Measurements from ENCODE around the gene LIMCH1. TPM values are rescaled to one million over a fixed set of nuclear protein-coding genes. Genes with fewer than 3 reads are reported as not detected.

The LIMCH1 gene
- total RNA-seq, 3 donors from 2014 or later (not counting 1 experiment from before 2014, with no cell fraction given), result 0.05 TPM; not detected in 2

DNA sequence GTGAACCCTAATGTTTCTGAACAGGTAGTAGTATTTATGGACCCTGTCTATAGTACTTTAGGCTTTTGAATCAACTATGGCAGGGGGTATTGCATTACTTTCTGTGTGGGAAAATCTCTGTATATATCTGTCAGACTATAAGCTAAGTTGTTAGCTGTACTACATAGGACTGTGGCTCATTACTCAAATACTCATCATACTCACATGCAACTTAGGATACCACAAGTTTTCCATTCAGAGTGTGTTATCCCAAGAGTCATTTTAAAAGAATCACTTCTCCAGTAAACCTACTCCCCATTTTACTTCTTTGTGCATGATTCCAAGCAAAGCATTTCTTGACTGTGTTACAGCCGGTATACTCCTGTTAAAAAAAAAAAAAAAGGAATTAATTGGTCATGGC is 115.0 kb downstream of the LIMCH1 start:
- TF ChIP-seq, protein P1, sequence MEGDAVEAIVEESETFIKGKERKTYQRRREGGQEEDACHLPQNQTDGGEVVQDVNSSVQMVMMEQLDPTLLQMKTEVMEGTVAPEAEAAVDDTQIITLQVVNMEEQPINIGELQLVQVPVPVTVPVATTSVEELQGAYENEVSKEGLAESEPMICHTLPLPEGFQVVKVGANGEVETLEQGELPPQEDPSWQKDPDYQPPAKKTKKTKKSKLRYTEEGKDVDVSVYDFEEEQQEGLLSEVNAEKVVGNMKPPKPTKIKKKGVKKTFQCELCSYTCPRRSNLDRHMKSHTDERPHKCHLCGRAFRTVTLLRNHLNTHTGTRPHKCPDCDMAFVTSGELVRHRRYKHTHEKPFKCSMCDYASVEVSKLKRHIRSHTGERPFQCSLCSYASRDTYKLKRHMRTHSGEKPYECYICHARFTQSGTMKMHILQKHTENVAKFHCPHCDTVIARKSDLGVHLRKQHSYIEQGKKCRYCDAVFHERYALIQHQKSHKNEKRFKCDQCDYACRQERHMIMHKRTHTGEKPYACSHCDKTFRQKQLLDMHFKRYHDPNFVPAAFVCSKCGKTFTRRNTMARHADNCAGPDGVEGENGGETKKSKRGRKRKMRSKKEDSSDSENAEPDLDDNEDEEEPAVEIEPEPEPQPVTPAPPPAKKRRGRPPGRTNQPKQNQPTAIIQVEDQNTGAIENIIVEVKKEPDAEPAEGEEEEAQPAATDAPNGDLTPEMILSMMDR (IDR thresholded peaks at IDR 0.05), result no peak
- no peaks in the 10 kb centered on the region for H3K27me3 ChIP-seq (ENCODE audit: control insufficient read depth, insufficient read depth, low read length)
- H3K4me1 ChIP-seq (ENCODE audit: control insufficient read depth, insufficient read depth, low read length), result no peaks in the 10 kb centered on the region
- Mint-ChIP-seq H3K4me3 (no peak overlapping the region), H3K27ac (no peak overlapping the region), H3K9me3 (no peaks in the 10 kb centered on the region), H3K4me1 (no peaks in the 10 kb centered on the region), H3K36me3 (no peaks in the 10 kb centered on the region), H3K27me3 (ENCODE audit: low read depth in 2 of 2) (peaks cover 0 to 2% of the 10 kb centered on the region in 2 donors)
- no peak overlapping the region for H3K4me3 ChIP-seq (ENCODE audit: low read length)
- no peaks in the 10 kb centered on the region for H3K9me3 ChIP-seq (ENCODE audit: control insufficient read depth, insufficient read depth, low read length)
- H3K27ac ChIP-seq (ENCODE audit: low read length), result no peak overlapping the region
- ATAC-seq, result no peak
- H3K36me3 ChIP-seq (ENCODE audit: control insufficient read depth, insufficient read depth, low read length), result no peaks in the 10 kb centered on the region
- intact Hi-C loops (cut with micrococcal nuclease), result no loop called here
- WGBS (ENCODE audit: insufficient coverage), result 92% methylated on average over 1 of the region's 1 CpG
- no peak for DNase-seq

DNA sequence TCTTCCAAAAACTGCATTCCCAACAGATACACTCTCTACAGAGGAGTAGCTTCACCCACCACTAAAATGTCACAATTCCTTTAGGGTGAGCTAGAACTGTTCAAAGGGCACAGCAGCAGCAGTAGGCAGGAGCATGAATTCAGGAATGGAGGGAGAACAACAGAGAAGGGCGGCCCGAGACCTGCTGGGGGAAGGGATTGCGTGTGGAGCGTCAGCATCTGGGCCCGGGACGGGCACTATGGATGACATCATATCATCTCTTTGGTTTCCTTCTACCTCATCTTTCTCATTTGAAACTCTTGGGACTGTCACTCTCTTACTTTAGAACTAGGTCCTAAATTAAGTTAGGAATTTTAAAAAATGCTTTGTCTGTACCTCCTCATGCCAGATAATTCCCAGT is 115.6 kb downstream of the LIMCH1 start:
- TF ChIP-seq, protein P1 (IDR thresholded peaks at IDR 0.05), result no peak
- no peaks in the 10 kb centered on the region for H3K9me3 Mint-ChIP-seq
- WGBS (ENCODE audit: insufficient coverage), result 100% methylated on average over 3 of the region's 6 CpGs

DNA sequence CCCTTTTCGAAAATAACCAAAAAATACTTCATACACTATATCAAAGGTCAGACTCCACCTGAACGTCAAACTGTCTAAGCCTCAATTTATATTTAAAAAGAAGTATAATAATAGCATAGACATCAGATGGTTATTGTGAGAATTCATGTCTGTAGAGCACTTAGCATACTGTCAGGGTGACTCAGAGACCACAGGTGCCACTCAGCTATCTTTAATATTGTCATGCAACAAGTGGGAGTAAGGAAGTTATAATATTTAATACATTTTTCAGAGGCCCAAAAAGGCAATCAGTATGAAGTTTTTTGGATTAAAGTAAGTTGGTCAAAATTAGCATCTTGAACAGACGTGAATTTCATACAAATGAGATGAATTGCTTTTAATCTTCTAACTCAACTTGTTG is 117.2 kb downstream of the LIMCH1 start:
- WGBS (ENCODE audit: insufficient coverage), result 80% methylated on average over 1 of the region's 3 CpGs
- Histone ChIP-seq H3K27ac (ENCODE audit: low read length) (no peak overlapping the region), H3K4me3 (ENCODE audit: low read length) (no peak overlapping the region), H3K27me3 (ENCODE audit: control insufficient read depth, insufficient read depth, low read length) (no peaks in the 10 kb centered on the region), H3K36me3 (ENCODE audit: control insufficient read depth, insufficient read depth, low read length) (no peaks in the 10 kb centered on the region), H3K9me3 (ENCODE audit: control insufficient read depth, insufficient read depth, low read length) (no peaks in the 10 kb centered on the region), H3K4me1 (ENCODE audit: control insufficient read depth, insufficient read depth, low read length) (no peaks in the 10 kb centered on the region)
- peaks cover under 1% of the 10 kb centered on the region in 2 donors for H3K27me3 Mint-ChIP-seq (ENCODE audit: low read depth in 2 of 2)
- no peaks in the 10 kb centered on the region for H3K36me3 Mint-ChIP-seq
- no peak for ATAC-seq
- H3K9me3 Mint-ChIP-seq, result no peaks in the 10 kb centered on the region
- no peak for DNase-seq
- no peak overlapping the region for H3K4me3 Mint-ChIP-seq
- no peaks in the 10 kb centered on the region for H3K4me1 Mint-ChIP-seq
- intact Hi-C loops (cut with micrococcal nuclease), result no loop called here
- no peak overlapping the region for H3K27ac Mint-ChIP-seq
- TF ChIP-seq, protein P1 (IDR thresholded peaks at IDR 0.05), result no peak

More for the DNA sequence above, 115.6 kb downstream of the LIMCH1 start:
- Histone ChIP-seq H3K27me3 (ENCODE audit: control insufficient read depth, insufficient read depth, low read length) (no peaks in the 10 kb centered on the region), H3K27ac (ENCODE audit: low read length) (no peak overlapping the region), H3K36me3 (ENCODE audit: control insufficient read depth, insufficient read depth, low read length) (no peaks in the 10 kb centered on the region), H3K4me1 (ENCODE audit: control insufficient read depth, insufficient read depth, low read length) (no peaks in the 10 kb centered on the region), H3K4me3 (ENCODE audit: low read length) (no peak overlapping the region), H3K9me3 (ENCODE audit: control insufficient read depth, insufficient read depth, low read length) (no peaks in the 10 kb centered on the region)
- DNase-seq (no peak), ATAC-seq (no peak)
- Mint-ChIP-seq H3K4me1 (no peaks in the 10 kb centered on the region), H3K4me3 (no peak overlapping the region), H3K27me3 (ENCODE audit: low read depth in 2 of 2) (peaks cover 0 to 2% of the 10 kb centered on the region in 2 donors), H3K36me3 (no peaks in the 10 kb centered on the region), H3K27ac (no peak overlapping the region)
- intact Hi-C loops (cut with micrococcal nuclease), result no loop called here

DNA sequence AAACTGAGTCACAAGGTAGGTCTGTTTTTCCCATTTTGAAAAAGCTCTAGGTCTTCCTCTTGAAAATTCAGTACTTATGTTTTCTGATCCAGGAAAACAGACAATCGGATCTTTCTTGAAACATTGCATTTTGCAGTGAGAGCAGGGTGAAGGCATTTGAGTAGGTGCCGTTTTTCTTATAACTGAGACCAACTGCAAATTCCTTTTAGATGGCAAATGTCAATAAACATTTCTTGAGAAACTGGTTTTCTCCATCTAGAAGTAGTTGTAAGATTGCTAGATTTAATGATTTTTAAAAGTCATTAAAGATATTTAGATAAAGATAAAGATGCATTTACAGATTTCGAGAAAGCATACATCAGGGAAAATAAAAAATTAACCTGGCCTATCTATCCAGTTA is 118.1 kb downstream of the LIMCH1 start:
- Mint-ChIP-seq H3K4me3 (no peak overlapping the region), H3K9me3 (no peaks in the 10 kb centered on the region), H3K36me3 (no peaks in the 10 kb centered on the region), H3K27me3 (ENCODE audit: low read depth in 2 of 2) (peaks cover 7 to 8% of the 10 kb centered on the region in 2 donors), H3K4me1 (no peaks in the 10 kb centered on the region), H3K27ac (no peak overlapping the region)
- Histone ChIP-seq H3K9me3 (ENCODE audit: control insufficient read depth, insufficient read depth, low read length) (no peaks in the 10 kb centered on the region), H3K4me3 (ENCODE audit: low read length) (no peak overlapping the region), H3K27ac (ENCODE audit: low read length) (no peak overlapping the region), H3K4me1 (ENCODE audit: control insufficient read depth, insufficient read depth, low read length) (no peaks in the 10 kb centered on the region), H3K36me3 (ENCODE audit: control insufficient read depth, insufficient read depth, low read length) (no peaks in the 10 kb centered on the region), H3K27me3 (ENCODE audit: control insufficient read depth, insufficient read depth, low read length) (no peaks in the 10 kb centered on the region)
- TF ChIP-seq, protein P1 (IDR thresholded peaks at IDR 0.05), result no peak
- ATAC-seq, result no peak
- no peak for DNase-seq
- intact Hi-C loops (cut with micrococcal nuclease), result no loop called here
- WGBS (ENCODE audit: insufficient coverage), result 82% methylated on average over 2 of the region's 3 CpGs
